Measurements from ENCODE around the gene REM2. TPM values are rescaled to one million over a fixed set of nuclear protein-coding genes. Genes with fewer than 3 reads are reported as not detected.

REM2 gene
- polyA plus RNA-seq, 1 donor (not counting 4 experiments of a cell fraction or from before 2014, with no cell fraction given) = 0.05 TPM

DNA sequence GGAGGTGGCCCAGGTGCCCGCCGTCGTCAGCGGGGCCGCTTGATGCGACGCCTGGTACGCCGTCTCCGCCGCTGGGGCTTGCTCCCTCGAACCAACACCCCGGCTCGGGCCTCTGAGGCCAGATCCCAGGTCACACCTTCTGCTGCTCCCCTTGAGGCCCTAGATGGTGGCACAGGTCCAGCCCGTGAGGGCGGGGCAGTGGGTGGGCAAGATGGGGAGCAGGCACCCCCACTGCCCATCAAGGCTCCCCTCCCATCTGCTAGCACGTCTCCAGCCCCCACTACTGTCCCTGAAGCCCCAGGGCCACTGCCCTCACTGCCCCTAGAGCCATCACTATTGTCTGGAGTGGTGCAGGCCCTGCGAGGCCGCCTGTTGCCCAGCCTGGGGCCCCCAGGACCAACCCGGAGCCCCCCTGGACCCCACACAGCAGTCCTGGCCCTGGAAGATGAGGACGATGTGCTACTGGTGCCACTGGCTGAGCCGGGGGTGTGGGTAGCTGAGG lies 6.0 kb upstream of the REM2 start:
- dilution Hi-C loops (cut with MboI; ENCODE audit: extremely low pct_ligation_motif_present, low sequenced_read_pairs) = no loop called here
- Histone ChIP-seq H3K4me1 (ENCODE audit: control insufficient read depth, extremely low read depth, insufficient read depth, low read length) (peaks cover 8% of the 10 kb centered on the region), H3K9me1 (ENCODE audit: control insufficient read depth, extremely low read depth, insufficient read depth, low read length) (no peaks in the 10 kb centered on the region), H2AFZ (ENCODE audit: control insufficient read depth, low read length) (no peak overlapping the region), H3K9me3 (ENCODE audit: control insufficient read depth, low read depth, low read length) (no peaks in the 10 kb centered on the region), H3K4me2 (ENCODE audit: control insufficient read depth, extremely low read depth, insufficient read depth, low read depth, low read length) (no peak overlapping the region), H3K27ac (ENCODE audit: control insufficient read depth, insufficient read depth, low read length) (no peak overlapping the region), H3K9ac (ENCODE audit: control insufficient read depth, extremely low read depth, insufficient read depth, low read length) (no peak overlapping the region), H4K20me1 (ENCODE audit: control insufficient read depth, extremely low read depth, insufficient read depth, low read length) (no peaks in the 10 kb centered on the region), H3K79me2 (ENCODE audit: control insufficient read depth, insufficient read depth, low read length) (peaks cover 25% of the 10 kb centered on the region), H3K4me3 (ENCODE audit: control insufficient read depth in 2 of 3, extremely low read depth in 1 of 3, insufficient read depth in 2 of 3, low read depth in 1 of 3, low read length in 3 of 3) (no peak overlapping the region), H3K27me3 (ENCODE audit: control insufficient read depth, extremely low read depth, insufficient read depth, low read length) (no peaks in the 10 kb centered on the region), H3K36me3 (ENCODE audit: control insufficient read depth in 2 of 2, extremely low read depth in 1 of 2, insufficient read depth in 2 of 2, low read length in 2 of 2) (peaks cover 42 to 47% of the 10 kb centered on the region in 2 experiments)
- DNase-seq (ENCODE audit: low read depth, low spot score) = no peak
- no peak for TF ChIP-seq EZH2 (IDR thresholded peaks at IDR 0.05; ENCODE audit: low read length)
- no peak for TF ChIP-seq CTCF (optimal IDR thresholded peaks at IDR 0.05 in 1 of 3, IDR thresholded peaks at IDR 0.05 in 1 of 3, conservative IDR thresholded peaks at IDR 0.05 in 1 of 3; ENCODE audit: extremely low read depth in 1 of 3, insufficient read depth in 2 of 3, low read length in 3 of 3)
- no peak for FAIRE-seq

DNA sequence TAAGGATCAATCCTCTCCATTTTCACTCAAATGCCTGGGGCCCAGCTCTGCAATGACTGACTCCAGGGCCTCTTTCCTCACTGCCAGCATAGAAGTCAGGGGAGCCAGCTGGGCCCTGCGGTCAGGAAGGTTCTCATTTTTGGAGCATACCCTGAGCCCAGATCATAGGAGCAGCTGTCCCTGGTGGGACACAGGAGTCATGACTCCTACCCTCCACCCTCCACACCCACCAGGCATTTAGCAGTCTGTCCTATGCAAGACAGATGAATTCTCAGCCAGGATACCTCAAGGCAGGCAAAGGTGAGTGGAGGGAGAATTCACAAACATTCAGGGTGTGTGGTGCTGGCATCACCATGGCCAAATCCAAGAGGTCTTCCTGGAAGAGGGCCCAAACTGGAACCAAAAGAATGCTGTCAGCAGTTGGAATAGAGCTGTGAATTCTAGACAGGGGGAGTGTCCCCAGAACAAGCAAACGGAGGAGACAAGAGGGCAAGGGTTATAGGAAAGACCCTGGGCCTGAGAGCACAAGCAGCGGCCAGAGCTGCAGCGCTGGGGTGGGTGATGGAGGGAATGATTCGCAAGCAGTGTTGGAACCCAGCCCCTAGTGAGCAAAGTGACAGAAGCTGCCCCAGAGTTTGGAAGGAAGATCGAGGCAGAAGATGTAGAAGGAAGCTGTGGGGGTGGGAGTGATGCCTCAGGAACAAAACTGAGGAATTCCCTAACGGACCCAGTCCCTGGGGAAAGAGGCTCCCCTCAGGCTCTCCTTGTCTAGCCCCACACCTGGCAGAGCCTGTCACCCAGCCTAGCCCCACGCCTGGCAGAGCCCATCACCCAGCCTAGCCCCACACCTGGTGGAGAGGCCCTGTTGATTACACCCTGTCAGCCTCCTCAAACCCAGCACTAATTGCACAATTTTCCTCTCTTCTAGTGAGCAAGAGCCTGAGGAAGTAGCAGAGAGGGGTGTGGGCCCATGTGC lies 4.5 kb upstream of the REM2 start:
- no peak overlapping the region for H3K4me2 ChIP-seq (ENCODE audit: control insufficient read depth, extremely low read depth, insufficient read depth, low read depth, low read length)
- H3K9ac ChIP-seq (ENCODE audit: control insufficient read depth, extremely low read depth, insufficient read depth, low read length) = no peak overlapping the region
- peaks cover 14% of the 10 kb centered on the region for H3K79me2 ChIP-seq (ENCODE audit: control insufficient read depth, insufficient read depth, low read length)
- no peaks in the 10 kb centered on the region for H3K27me3 ChIP-seq (ENCODE audit: control insufficient read depth, extremely low read depth, insufficient read depth, low read length)
- dilution Hi-C loops (cut with MboI; ENCODE audit: extremely low pct_ligation_motif_present, low sequenced_read_pairs) = no loop called here
- no peak overlapping the region for H2AFZ ChIP-seq (ENCODE audit: control insufficient read depth, low read length)
- H3K9me3 ChIP-seq (ENCODE audit: control insufficient read depth, low read depth, low read length) = no peaks in the 10 kb centered on the region
- no peaks in the 10 kb centered on the region for H4K20me1 ChIP-seq (ENCODE audit: control insufficient read depth, extremely low read depth, insufficient read depth, low read length)
- DNase-seq (ENCODE audit: low read depth, low spot score) (no peak), FAIRE-seq (no peak)
- H3K4me1 ChIP-seq (ENCODE audit: control insufficient read depth, extremely low read depth, insufficient read depth, low read length) = peaks cover 8% of the 10 kb centered on the region
- no peak overlapping the region for H3K27ac ChIP-seq (ENCODE audit: control insufficient read depth, insufficient read depth, low read length)
- no peaks in the 10 kb centered on the region for H3K9me1 ChIP-seq (ENCODE audit: control insufficient read depth, extremely low read depth, insufficient read depth, low read length)
- no peak overlapping the region for H3K4me3 ChIP-seq (ENCODE audit: control insufficient read depth in 2 of 3, extremely low read depth in 1 of 3, insufficient read depth in 2 of 3, low read depth in 1 of 3, low read length in 3 of 3)
- H3K36me3 ChIP-seq (ENCODE audit: control insufficient read depth in 2 of 2, extremely low read depth in 1 of 2, insufficient read depth in 2 of 2, low read length in 2 of 2) = peaks cover 42 to 47% of the 10 kb centered on the region in 2 experiments
- TF ChIP-seq EZH2 (IDR thresholded peaks at IDR 0.05; ENCODE audit: low read length) (no peak), CTCF (optimal IDR thresholded peaks at IDR 0.05 in 1 of 3, IDR thresholded peaks at IDR 0.05 in 1 of 3, conservative IDR thresholded peaks at IDR 0.05 in 1 of 3; ENCODE audit: extremely low read depth in 1 of 3, insufficient read depth in 2 of 3, low read length in 3 of 3) (no peak)
